OCI-LY3 (cell line): ENCODE results near the gene WNT7A.

ENCODE experiments used
- H2AFZ ChIP-seq: fragments of 200-600, 300-600 bp; shearing (Covaris generic); 2 replicates; pipeline ENCODE4 v1.6.0; 2014; ENCODE audit warnings: antibody characterized with exemption, low read depth, low read length
- H3K27ac ChIP-seq: fragments of 200-600, 300-600 bp; sonication (generic); 2 replicates; pipeline ENCODE4 v1.5.1; 2014; ENCODE audit warnings: mild to moderate bottlenecking, low read length, moderate library complexity, mixed read lengths
- H3K27me3 ChIP-seq: fragments of 200-600, 300-600 bp; sonication (generic); 2 replicates; pipeline ENCODE4 v1.6.1; 2014; ENCODE audit warnings: low read depth, low read length, mixed read lengths
- H3K36me3 ChIP-seq: fragments of 200-600, 300-600 bp; sonication (generic); replicated peaks from 2 replicates; pipeline ENCODE3; 2014; ENCODE audit warnings: low read depth, low read length, mixed read lengths
- H3K4me1 ChIP-seq: fragments of 300-600, 200-600 bp; sonication (generic); 2 replicates; pipeline ENCODE4 v1.6.1; 2014; ENCODE audit warnings: low read length, mixed read lengths
- H3K4me2 ChIP-seq: fragments of 200-600, 300-600 bp; sonication (generic); 2 replicates; pipeline ENCODE4 v1.6.1; 2014; ENCODE audit warnings: low read length, mixed read lengths
- H3K4me3 ChIP-seq: fragments of 300-600, 200-600 bp; sonication (generic); 2 replicates; pipeline ENCODE4 v1.5.1; 2014; ENCODE audit warnings: antibody characterized with exemption, mild to moderate bottlenecking, low read length, moderate library complexity
- H3K79me2 ChIP-seq: fragments of 300-600, 200-600 bp; shearing (Covaris generic); 2 replicates; pipeline ENCODE4 v1.6.1; 2014; ENCODE audit warnings: mild to moderate bottlenecking, low read length, mixed read lengths
- H3K9ac ChIP-seq: fragments of 300-600, 200-600 bp; shearing (Covaris generic); 2 replicates; pipeline ENCODE4 v1.6.0; 2014; ENCODE audit warnings: mild to moderate bottlenecking, low read length, moderate library complexity
- H3K9me3 ChIP-seq: fragments of 200-600, 300-600 bp; shearing (Covaris generic); 2 replicates; pipeline ENCODE4 v1.6.1; 2014; ENCODE audit warnings: low read length, mixed read lengths; ENCODE audit not compliant: insufficient read depth
- H4K20me1 ChIP-seq: fragments of 200-600, 300-600 bp; sonication (generic); 2 replicates; pipeline ENCODE4 v1.6.1; 2016; ENCODE audit warnings: low read length, mixed read lengths; ENCODE audit not compliant: insufficient read depth
- EZH2phosphoT487 ChIP-seq: fragments of 200-600 bp; shearing (Covaris generic); IDR thresholded peaks from 2 replicates; pipeline ENCODE4 v1.6.1; 2018; ENCODE audit warnings: antibody characterized with exemption, mixed run types, low read depth
- TF ChIP-seq, protein P1 (sequence below): fragments of 200-600, 300-600 bp; sonication (generic); IDR thresholded peaks from 2 replicates; pipeline ENCODE4 v1.5.1; 2014; ENCODE audit warnings: antibody characterized with exemption, low read length, low read depth

The WNT7A gene

DNA sequence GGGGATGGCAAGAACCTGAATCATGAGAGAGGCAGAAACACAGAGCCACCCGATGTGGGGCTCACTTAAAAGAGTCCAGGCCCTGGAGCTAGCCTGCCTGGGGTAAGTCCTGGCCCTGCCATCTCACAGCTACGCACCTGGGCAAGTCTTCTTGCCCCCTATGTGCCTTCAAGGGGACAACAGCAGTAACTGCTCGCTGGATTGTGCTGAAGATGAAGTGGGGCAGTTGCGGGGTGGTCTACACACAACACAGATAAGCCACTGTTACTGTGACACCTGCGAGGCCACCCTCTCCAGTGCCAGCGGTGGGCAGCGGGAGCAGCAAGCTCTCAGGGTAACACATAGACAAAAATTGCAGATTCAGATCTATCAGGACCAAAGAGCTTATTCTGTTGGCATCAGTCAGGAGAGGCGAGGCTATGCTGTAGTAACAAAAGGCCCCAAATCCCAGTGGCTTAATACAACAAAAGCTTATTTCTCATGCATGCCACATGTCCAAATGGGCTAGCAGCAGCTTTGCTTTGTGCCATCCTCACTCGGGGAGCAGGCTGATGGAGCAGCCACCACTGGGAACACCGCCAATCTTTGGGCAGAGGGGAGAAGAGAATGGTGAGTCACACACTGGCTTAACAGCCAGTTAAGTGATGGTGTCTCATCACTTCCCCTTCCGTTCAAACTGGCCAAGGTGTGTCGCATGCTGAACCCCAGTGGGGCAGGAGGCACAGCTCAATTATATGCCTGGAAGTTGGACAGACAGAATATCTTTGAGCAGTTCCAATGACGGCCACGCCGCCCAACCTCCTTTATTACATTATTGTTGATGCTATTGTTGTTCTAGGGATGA is 78.3 kb downstream of the WNT7A start:
- H4K20me1 ChIP-seq = no peaks in the 10 kb centered on the region
- TF ChIP-seq, protein P1, sequence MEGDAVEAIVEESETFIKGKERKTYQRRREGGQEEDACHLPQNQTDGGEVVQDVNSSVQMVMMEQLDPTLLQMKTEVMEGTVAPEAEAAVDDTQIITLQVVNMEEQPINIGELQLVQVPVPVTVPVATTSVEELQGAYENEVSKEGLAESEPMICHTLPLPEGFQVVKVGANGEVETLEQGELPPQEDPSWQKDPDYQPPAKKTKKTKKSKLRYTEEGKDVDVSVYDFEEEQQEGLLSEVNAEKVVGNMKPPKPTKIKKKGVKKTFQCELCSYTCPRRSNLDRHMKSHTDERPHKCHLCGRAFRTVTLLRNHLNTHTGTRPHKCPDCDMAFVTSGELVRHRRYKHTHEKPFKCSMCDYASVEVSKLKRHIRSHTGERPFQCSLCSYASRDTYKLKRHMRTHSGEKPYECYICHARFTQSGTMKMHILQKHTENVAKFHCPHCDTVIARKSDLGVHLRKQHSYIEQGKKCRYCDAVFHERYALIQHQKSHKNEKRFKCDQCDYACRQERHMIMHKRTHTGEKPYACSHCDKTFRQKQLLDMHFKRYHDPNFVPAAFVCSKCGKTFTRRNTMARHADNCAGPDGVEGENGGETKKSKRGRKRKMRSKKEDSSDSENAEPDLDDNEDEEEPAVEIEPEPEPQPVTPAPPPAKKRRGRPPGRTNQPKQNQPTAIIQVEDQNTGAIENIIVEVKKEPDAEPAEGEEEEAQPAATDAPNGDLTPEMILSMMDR = no peak
- TF ChIP-seq EZH2phosphoT487 = no peak
- no peak overlapping the region for H3K4me3 ChIP-seq
- no peaks in the 10 kb centered on the region for H3K9me3 ChIP-seq
- H3K4me1 ChIP-seq = no peaks in the 10 kb centered on the region
- H3K79me2 ChIP-seq = no peaks in the 10 kb centered on the region
- no peak overlapping the region for H3K4me2 ChIP-seq
- no peaks in the 10 kb centered on the region for H3K36me3 ChIP-seq
- H2AFZ ChIP-seq = no peak overlapping the region
- peaks cover 32% of the 10 kb centered on the region for H3K27me3 ChIP-seq
- H3K27ac ChIP-seq = no peak overlapping the region
- H3K9ac ChIP-seq = no peak overlapping the region

DNA sequence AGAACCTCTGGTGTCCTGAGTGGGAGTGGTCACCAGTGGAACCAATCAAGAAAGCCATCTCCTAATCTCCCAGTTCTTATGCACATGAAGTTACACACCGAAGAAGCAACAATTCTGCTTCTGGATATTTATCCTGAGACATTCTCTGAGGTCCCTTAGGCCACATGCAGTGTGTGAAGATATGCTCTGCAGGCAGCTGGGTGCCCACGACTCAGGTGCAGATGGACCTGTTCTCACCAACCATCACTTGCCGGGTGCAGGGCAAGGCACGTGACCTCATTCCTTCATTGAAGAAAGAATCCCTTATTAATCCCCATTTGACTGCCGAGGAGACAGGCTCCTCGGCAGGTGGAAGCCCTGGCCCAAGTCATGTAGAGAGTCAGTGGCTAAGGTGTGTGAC is 79.8 kb downstream of the WNT7A start:
- H3K9me3 ChIP-seq = no peaks in the 10 kb centered on the region
- no peak overlapping the region for H3K4me2 ChIP-seq
- H2AFZ ChIP-seq = no peak overlapping the region
- H3K4me1 ChIP-seq = no peaks in the 10 kb centered on the region
- TF ChIP-seq, protein P1 = no peak
- no peak for TF ChIP-seq EZH2phosphoT487
- peaks cover 23% of the 10 kb centered on the region for H3K27me3 ChIP-seq
- H3K36me3 ChIP-seq = no peaks in the 10 kb centered on the region
- no peak overlapping the region for H3K4me3 ChIP-seq
- H3K27ac ChIP-seq = no peak overlapping the region
- no peaks in the 10 kb centered on the region for H3K79me2 ChIP-seq
- no peaks in the 10 kb centered on the region for H4K20me1 ChIP-seq
- H3K9ac ChIP-seq = no peak overlapping the region

DNA sequence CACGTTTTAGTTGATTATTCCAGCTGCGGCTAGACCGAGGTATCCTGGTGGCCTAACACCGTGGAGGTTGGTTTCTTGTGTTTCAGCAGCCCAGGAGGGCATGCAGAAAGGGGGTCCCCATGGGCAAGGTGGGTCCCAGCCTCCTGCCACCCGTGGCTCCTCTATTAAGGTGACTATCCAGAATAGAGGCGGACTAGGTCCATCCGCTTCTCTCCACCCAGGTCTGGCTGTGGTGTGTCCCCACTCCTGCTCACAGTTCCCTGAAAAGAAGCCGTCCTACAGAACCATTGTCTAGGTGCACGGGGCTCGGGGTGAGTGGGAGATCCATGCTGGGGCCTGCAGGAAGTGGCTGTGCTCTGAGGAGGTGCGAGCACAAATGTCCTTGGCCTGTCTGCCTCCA is 81.5 kb downstream of the WNT7A start:
- no peaks in the 10 kb centered on the region for H3K79me2 ChIP-seq
- H3K9me3 ChIP-seq = no peaks in the 10 kb centered on the region
- H3K9ac ChIP-seq = no peak overlapping the region
- TF ChIP-seq, protein P1 = no peak
- TF ChIP-seq EZH2phosphoT487 = no peak
- no peaks in the 10 kb centered on the region for H4K20me1 ChIP-seq
- H3K4me2 ChIP-seq = no peak overlapping the region
- no peaks in the 10 kb centered on the region for H3K4me1 ChIP-seq
- H3K27ac ChIP-seq = no peak overlapping the region
- H2AFZ ChIP-seq = no peak overlapping the region
- H3K4me3 ChIP-seq = no peak overlapping the region
- H3K36me3 ChIP-seq = no peaks in the 10 kb centered on the region
- peaks cover 23% of the 10 kb centered on the region for H3K27me3 ChIP-seq

DNA sequence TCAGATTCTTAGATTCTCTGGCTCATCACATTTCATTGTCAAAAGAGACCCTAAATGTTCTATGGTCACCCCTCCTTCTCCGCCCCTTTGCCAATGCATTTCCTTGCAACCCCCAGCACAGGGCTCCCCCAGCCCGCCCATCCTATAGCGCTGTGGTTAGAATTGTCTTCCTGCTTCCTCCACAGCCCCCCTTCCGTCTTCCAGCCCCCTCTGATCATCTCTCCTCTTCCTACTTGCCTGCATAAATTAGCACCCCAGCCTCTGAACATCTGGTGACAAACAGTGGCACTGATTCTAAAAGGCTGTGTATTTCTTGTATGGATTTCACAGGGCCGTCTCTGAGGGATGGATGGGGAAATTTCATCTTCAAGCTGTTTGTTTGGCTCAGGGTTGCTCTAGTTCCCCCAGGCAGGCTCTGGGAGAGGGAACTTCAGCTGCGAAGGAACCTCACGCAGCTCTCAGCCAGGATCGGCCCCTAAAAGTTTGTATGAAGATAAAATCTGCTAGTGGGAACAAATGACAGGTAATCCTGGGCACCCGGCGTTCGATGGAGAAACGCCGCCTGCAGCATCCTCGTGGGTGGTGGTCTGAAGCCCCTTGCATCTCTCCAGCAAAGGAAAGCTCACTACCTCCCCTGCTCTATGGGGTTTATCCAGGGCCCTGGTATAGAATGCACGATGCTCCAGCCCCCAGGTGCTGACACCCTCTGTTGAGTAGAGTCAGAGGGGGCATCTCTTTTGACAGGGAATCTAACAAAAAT is 83.0 kb downstream of the WNT7A start:
- Histone ChIP-seq H4K20me1 (no peaks in the 10 kb centered on the region), H3K4me2 (no peak overlapping the region), H3K79me2 (no peaks in the 10 kb centered on the region), H3K27ac (no peak overlapping the region), H3K9ac (no peak overlapping the region), H3K4me3 (no peak overlapping the region), H3K27me3 (peaks cover 18% of the 10 kb centered on the region; the same call in 1 of the 2 replicates), H3K36me3 (no peaks in the 10 kb centered on the region), H2AFZ (no peak overlapping the region), H3K4me1 (no peaks in the 10 kb centered on the region), H3K9me3 (no peaks in the 10 kb centered on the region)
- no peak for TF ChIP-seq EZH2phosphoT487
- TF ChIP-seq, protein P1 = no peak
